Body of pancreas (tissue), 4 donors: Measurements from ENCODE around the gene MUSTN1.

Experiments
- CTCF ChIP-seq, 7 experiments: fragments of 450-650 bp in 4 of 7; fragments of 200-600 bp in 3 of 7; sonication (generic) in 3 of 7; IDR thresholded peaks; one replicate each; pipeline ENCODE4 v1.5.1; 2016 to 2019; ENCODE audit warnings: antibody characterized with exemption in 7 of 7
- POLR2A ChIP-seq, 3 donors: fragments of 450-650 bp; IDR thresholded peaks; one replicate each; pipeline ENCODE4 v1.6.1; 2016; ENCODE audit warnings: antibody characterized with exemption in 3 of 3, mild to moderate bottlenecking in 2 of 3

- no peak for TF ChIP-seq CTCF (IDR thresholded peaks at IDR 0.05)
- no peak for TF ChIP-seq POLR2A (IDR thresholded peaks at IDR 0.05)
Observed at GRCh38 chr3:52854013-52854412, 19.2 kb upstream of the MUSTN1 start.
